GM23248 (cell line): ENCODE data around the gene ACTR3C. TPM values are rescaled to one million over a fixed set of nuclear protein-coding genes. Genes with fewer than 3 reads are reported as not detected.

Experiments
- DNase-seq: peaks from one replicate; pipeline ENCODE4 v3.0.0-alpha.2; 2015
- H2AFZ ChIP-seq: fragments of 200-600 bp; sonication (generic); 2 replicates; pipeline ENCODE4 v1.6.1; 2016; ENCODE audit warnings: antibody characterized with exemption
- H3F3A ChIP-seq: fragments of 200-600 bp; sonication (generic); 2 replicates; pipeline ENCODE4 v1.6.1; 2016; ENCODE audit warnings: mild to moderate bottlenecking, antibody characterized with exemption, mixed run types; ENCODE audit not compliant: insufficient read depth
- H3K27ac ChIP-seq: fragments of 200-600 bp; sonication (generic); 2 replicates; pipeline ENCODE4 v1.5.1; 2016; ENCODE audit warnings: mild to moderate bottlenecking
- H3K27me3 ChIP-seq: fragments of 200-600 bp; sonication (generic); replicated peaks from 2 replicates; pipeline ENCODE4 v1.6.1; 2016; ENCODE audit warnings: mild to moderate bottlenecking; ENCODE audit not compliant: insufficient read depth
- H3K36me3 ChIP-seq: fragments of 200-600 bp; sonication (generic); 2 replicates; pipeline ENCODE4 v1.6.1; 2016; ENCODE audit warnings: low read depth, mild to moderate bottlenecking
- H3K4me1 ChIP-seq: fragments of 200-600 bp; sonication (generic); 2 replicates; pipeline ENCODE4 v1.6.1; 2016; ENCODE audit warnings: mild to moderate bottlenecking; ENCODE audit not compliant: insufficient read depth
- H3K4me2 ChIP-seq: fragments of 200-600 bp; sonication (generic); one replicate; pipeline ENCODE4 v1.6.1; 2016; ENCODE audit warnings: mild to moderate bottlenecking; ENCODE audit not compliant: unreplicated experiment
- H3K4me3 ChIP-seq: fragments of 200-600 bp; sonication (generic); 2 replicates; pipeline ENCODE4 v1.5.1; 2016; ENCODE audit warnings: mild to moderate bottlenecking
- H3K79me2 ChIP-seq: fragments of 200-600 bp; sonication (generic); 2 replicates; pipeline ENCODE4 v1.6.1; 2016; ENCODE audit warnings: mild to moderate bottlenecking; ENCODE audit not compliant: insufficient read depth
- H3K9ac ChIP-seq: fragments of 200-600 bp; sonication (generic); 2 replicates; pipeline ENCODE4 v1.6.1; 2016; ENCODE audit warnings: mild to moderate bottlenecking
- H3K9me2 ChIP-seq: fragments of 200-600 bp; sonication (generic); 2 replicates; pipeline ENCODE4 v1.6.1; 2016; ENCODE audit warnings: mixed run types, mild to moderate bottlenecking, moderate library complexity; ENCODE audit not compliant: insufficient read depth
- H3K9me3 ChIP-seq: fragments of 200-600 bp; sonication (generic); one replicate; pipeline ENCODE4 v1.6.1; 2017; ENCODE audit warnings: low read depth
- H4K20me1 ChIP-seq: fragments of 200-600 bp; sonication (generic); 2 replicates; pipeline ENCODE4 v1.6.0; 2016; ENCODE audit not compliant: insufficient read depth
- EZH2 ChIP-seq: fragments of 200-600 bp; sonication (generic); IDR thresholded peaks from 2 replicates; pipeline ENCODE4 v1.6.1; 2018; ENCODE audit warnings: antibody characterized with exemption, mild to moderate bottlenecking; ENCODE audit not compliant: insufficient read depth, poor library complexity, severe bottlenecking
- EZH2phosphoT487 ChIP-seq: fragments of 200-600 bp; sonication (generic); IDR thresholded peaks from 2 replicates; pipeline ENCODE4 v1.6.1; 2018; ENCODE audit warnings: antibody characterized with exemption, moderate library complexity, mild to moderate bottlenecking, low read depth; ENCODE audit not compliant: insufficient read depth
- WGBS, 2 experiments: methylation state at CpG; one replicate each; pipeline ENCODE4 v1.1.6; 2015 to 2017; ENCODE audit warnings: low lambda C conversion rate in 2 of 2, low coverage in 1 of 2; ENCODE audit errors: missing lambda C conversion rate in 2 of 2; 5-methylcytosine and 5-hydroxymethylcytosine counted together
- in situ Hi-C: fragments of 300-500 bp; cut with MboI; formaldehyde crosslinking; loops from 2 replicates; pipeline ENCODE4 v1.15.0; 2020
- polyA plus RNA-seq: library from polyadenylated mRNA; unstranded; fragments of >200 nt; fragmentation: Nextera tagmentation; extraction: Ambion mirVana; gene quantifications from 2 replicates; pipeline ENCODE4 v1.2.1, GENCODE V29; 2016
- total RNA-seq: library from RNA; depleted of rRNA; stranded (reverse); fragments of >200 nt; shearing (Covaris generic); gene quantifications from 2 replicates; pipeline ENCODE4 v1.2.3, GENCODE V29; 2014

The ACTR3C gene
- total and polyA plus RNA-seq, 2 experiments from 2014 or later, result not detected

GRCh38 chr7:150333659-150334058, 10.3 kb upstream of the ACTR3C start:
- no peak overlapping the region for H3K4me3 ChIP-seq
- in situ Hi-C loops, result no loop called here
- H3K9me2 ChIP-seq, result no peaks in the 10 kb centered on the region

GRCh38 chr7:150332852-150333635, 9.7 kb upstream of the ACTR3C start:
- Histone ChIP-seq H3K9me3 (no peaks in the 10 kb centered on the region), H3K9ac (no peak overlapping the region), H3K4me2 (no peak overlapping the region), H3K4me1 (0 out of 2 replicates have a peak, but pooled peaks cover 4% of the 10 kb centered on the region), H4K20me1 (no peaks in the 10 kb centered on the region), H3F3A (no peaks in the 10 kb centered on the region), H3K27ac (no peak overlapping the region), H2AFZ (no peak overlapping the region), H3K4me3 (no peak overlapping the region), H3K36me3 (no peaks in the 10 kb centered on the region), H3K9me2 (no peaks in the 10 kb centered on the region), H3K79me2 (no peaks in the 10 kb centered on the region), H3K27me3 (no peaks in the 10 kb centered on the region; the same call in 1 of the 2 replicates)
- no peak for TF ChIP-seq EZH2phosphoT487
- no peak for TF ChIP-seq EZH2
- in situ Hi-C loops, result no loop called here
- WGBS, 2 experiments, result 65 to 75% methylated on average over 14 to 18 of the region's 18 CpGs
- DNase-seq, result no peak

More at GRCh38 chr7:150333659-150334058, 10.3 kb upstream of the ACTR3C start:
- H3K9ac ChIP-seq, result no peak overlapping the region
- H3F3A ChIP-seq, result no peaks in the 10 kb centered on the region
- H3K79me2 ChIP-seq, result no peaks in the 10 kb centered on the region
- TF ChIP-seq EZH2 (no peak), EZH2phosphoT487 (no peak)
- H3K9me3 ChIP-seq, result no peaks in the 10 kb centered on the region
- 76 to 78% methylated on average over 10 of the region's 10 CpGs for WGBS, 2 experiments
- no peak for DNase-seq
- no peak overlapping the region for H3K4me2 ChIP-seq
- H3K36me3 ChIP-seq, result no peaks in the 10 kb centered on the region
- no peak overlapping the region for H2AFZ ChIP-seq
- H3K27ac ChIP-seq, result no peak overlapping the region
- H3K27me3 ChIP-seq, result no peaks in the 10 kb centered on the region; the same call in 1 of the 2 replicates
- no peaks in the 10 kb centered on the region for H4K20me1 ChIP-seq
- H3K4me1 ChIP-seq, result 0 out of 2 replicates have a peak, but pooled peaks cover 4% of the 10 kb centered on the region

DNA sequence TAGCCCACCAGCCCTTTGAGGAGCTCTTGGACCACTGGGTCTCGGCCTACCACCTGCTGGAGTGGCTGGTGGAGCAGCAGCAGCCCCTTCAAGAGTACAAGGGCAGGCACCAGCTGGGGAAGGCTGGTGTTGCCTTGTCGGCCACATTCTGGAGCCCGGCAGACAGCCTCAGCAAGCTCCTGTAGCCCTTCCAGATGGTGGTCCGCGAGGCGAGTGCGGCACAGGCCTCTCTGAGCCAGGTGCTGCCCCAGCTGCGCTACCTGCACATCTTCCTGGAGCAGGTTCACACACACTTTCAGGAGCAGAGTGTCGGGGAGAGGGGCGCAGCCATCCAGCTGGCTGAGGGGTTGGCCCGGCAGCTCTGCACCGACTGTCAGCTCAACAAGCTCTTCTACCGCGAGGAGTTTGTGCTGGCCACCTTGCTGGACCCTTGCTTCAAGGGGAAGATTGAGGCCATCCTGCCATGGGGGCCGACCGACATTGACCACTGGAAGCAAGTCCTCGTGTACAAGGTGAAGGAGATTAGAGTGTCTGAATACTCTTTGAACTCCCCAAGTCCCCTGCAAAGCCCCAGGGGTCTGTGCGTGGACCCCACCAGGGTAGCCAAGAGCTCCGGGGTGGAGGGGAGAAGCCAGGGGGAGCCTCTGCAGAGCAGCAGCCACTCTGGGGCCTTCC, 7.0 kb upstream of the ACTR3C start:
- Histone ChIP-seq H3K4me2 (no peak overlapping the region), H3K36me3 (no peaks in the 10 kb centered on the region), H4K20me1 (no peaks in the 10 kb centered on the region), H3K27ac (no peak overlapping the region), H3F3A (no peaks in the 10 kb centered on the region), H3K4me1 (0 out of 2 replicates have a peak, but pooled peaks cover 2% of the 10 kb centered on the region), H3K4me3 (no peak overlapping the region), H3K9me2 (no peaks in the 10 kb centered on the region), H2AFZ (no peak overlapping the region), H3K9me3 (no peaks in the 10 kb centered on the region), H3K9ac (no peak overlapping the region), H3K27me3 (peaks cover 2% of the 10 kb centered on the region; the same call in 1 of the 2 replicates), H3K79me2 (no peaks in the 10 kb centered on the region)
- 71 to 77% methylated on average over 19 of the region's 19 CpGs for WGBS, 2 experiments
- no peak for DNase-seq
- in situ Hi-C loops, result no loop called here
- TF ChIP-seq EZH2phosphoT487, result no peak
- no peak for TF ChIP-seq EZH2

GRCh38 chr7:150329331-150330120, 6.2 kb upstream of the ACTR3C start:
- no peak overlapping the region for H3K4me2 ChIP-seq
- H3K27ac ChIP-seq, result no peak overlapping the region
- H3K9me3 ChIP-seq, result no peaks in the 10 kb centered on the region
- H3K4me1 ChIP-seq, result no peaks in the 10 kb centered on the region
- DNase-seq, result no peak
- peaks cover 2% of the 10 kb centered on the region; the same call in 1 of the 2 replicates for H3K27me3 ChIP-seq
- H3K9ac ChIP-seq, result no peak overlapping the region
- H3F3A ChIP-seq, result no peaks in the 10 kb centered on the region
- H3K36me3 ChIP-seq, result no peaks in the 10 kb centered on the region
- in situ Hi-C loops, result no loop called here
- H3K79me2 ChIP-seq, result no peaks in the 10 kb centered on the region
- H4K20me1 ChIP-seq, result no peaks in the 10 kb centered on the region
- H2AFZ ChIP-seq, result no peak overlapping the region
- TF ChIP-seq EZH2phosphoT487 (no peak), EZH2 (no peak)
- H3K9me2 ChIP-seq, result no peaks in the 10 kb centered on the region
- H3K4me3 ChIP-seq, result no peak overlapping the region
- 66 to 71% methylated on average over 22 of the region's 22 CpGs for WGBS, 2 experiments
